NOMO-1 treated with dmso at 0.1 percent for 144 hours (cell line): Measurements from ENCODE around the gene TTYH3.
"Not testable (repeated sequence)": the region's sequence is repeated elsewhere in the genome, so short reads cannot be mapped to it uniquely, and the experiment has no call there.

Experiments used
- DNase-seq: peaks from one replicate; lab custom pipeline; 2025; ENCODE audit not compliant: unreplicated experiment; lab: John Stamatoyannopoulos, UW

Gene TTYH3

GRCh38 chr7:2602406-2603043, 29.3 kb upstream of the TTYH3 start:
- DNase-seq = no peak

- DNase-seq = no peak
Measured at GRCh38 chr7:2603044-2603965, 28.5 kb upstream of the TTYH3 start.

GRCh38 chr7:2604608-2605174, 27.1 kb upstream of the TTYH3 start:
- no peak for DNase-seq

GRCh38 chr7:2605608-2606538, 25.9 kb upstream of the TTYH3 start:
- DNase-seq = no peak

GRCh38 chr7:2606539-2606936, 25.2 kb upstream of the TTYH3 start:
- no peak for DNase-seq

- no peak for DNase-seq
Measured at GRCh38 chr7:2607122-2607922, 24.5 kb upstream of the TTYH3 start.

- DNase-seq = no peak
Measured at GRCh38 chr7:2607923-2608904, 23.6 kb upstream of the TTYH3 start.

GRCh38 chr7:2608921-2609411, 22.8 kb upstream of the TTYH3 start:
- DNase-seq = peak; percentile 81

GRCh38 chr7:2609646-2610045, 22.1 kb upstream of the TTYH3 start:
- not testable (repeated sequence) for DNase-seq

- DNase-seq = no peak
Measured at GRCh38 chr7:2610466-2610865, 21.3 kb upstream of the TTYH3 start.

- DNase-seq = no peak
Measured at GRCh38 chr7:2610898-2611297, 20.9 kb upstream of the TTYH3 start.

GRCh38 chr7:2611401-2611800, 20.4 kb upstream of the TTYH3 start:
- no peak for DNase-seq

- DNase-seq = no peak
Measured at GRCh38 chr7:2611922-2612321, 19.9 kb upstream of the TTYH3 start.

GRCh38 chr7:2612445-2613097, 19.2 kb upstream of the TTYH3 start:
- DNase-seq = no peak

GRCh38 chr7:2613098-2613930, 18.5 kb upstream of the TTYH3 start:
- no peak for DNase-seq

GRCh38 chr7:2613931-2614600, 17.7 kb upstream of the TTYH3 start:
- DNase-seq = no peak
